Ramos (cell line): ENCODE measurements around the gene SLC25A27.

ENCODE experiments used
- in situ Hi-C: fragments of 300-500 bp; cut with MboI; formaldehyde crosslinking; loops from one replicate; pipeline ENCODE4 v1.14.3; 2022; ENCODE audit warnings: low sequenced_read_pairs; ENCODE audit not compliant: unreplicated experiment

Gene SLC25A27

DNA sequence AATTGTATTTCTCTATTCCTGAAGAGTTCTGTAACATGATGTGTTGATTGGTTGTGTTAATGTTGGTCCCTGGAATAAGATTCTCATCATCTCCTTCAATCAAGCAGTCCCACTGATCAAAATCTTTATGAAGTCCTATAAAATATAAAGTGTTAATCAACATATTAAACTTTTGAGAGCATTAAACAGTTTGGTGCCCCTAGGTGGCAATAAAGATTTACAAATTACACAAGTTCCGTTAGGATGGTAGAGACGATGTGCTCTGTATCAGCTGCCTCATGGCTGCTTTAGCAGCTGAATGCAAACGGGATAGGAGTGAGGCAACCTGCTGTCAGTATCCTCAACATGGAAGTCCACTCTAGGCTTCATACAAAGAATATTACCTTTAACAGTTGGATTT lies 51.8 kb downstream of the SLC25A27 start:
- in situ Hi-C loops, result no loop called here

DNA sequence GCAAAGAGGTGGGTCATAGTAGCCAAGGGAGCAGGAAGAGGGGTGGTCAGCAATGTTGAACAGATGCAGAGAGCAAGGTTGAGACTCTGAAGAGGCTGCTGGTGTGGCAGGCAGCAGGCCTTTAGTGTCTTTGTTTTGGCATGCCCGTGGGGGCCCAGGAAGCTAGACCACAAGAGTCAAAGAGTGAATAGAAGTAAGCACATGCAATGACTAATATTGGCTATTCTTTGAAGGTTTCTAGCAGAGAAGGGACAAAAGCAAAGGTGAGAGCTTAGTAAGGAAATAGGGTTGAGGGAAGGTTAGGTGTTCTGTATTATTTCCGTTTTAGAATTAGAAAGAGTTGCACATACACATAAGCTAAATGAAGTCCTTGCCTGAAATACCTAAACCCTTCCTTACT lies 53.7 kb downstream of the SLC25A27 start:
- in situ Hi-C loops, result no loop called here

DNA sequence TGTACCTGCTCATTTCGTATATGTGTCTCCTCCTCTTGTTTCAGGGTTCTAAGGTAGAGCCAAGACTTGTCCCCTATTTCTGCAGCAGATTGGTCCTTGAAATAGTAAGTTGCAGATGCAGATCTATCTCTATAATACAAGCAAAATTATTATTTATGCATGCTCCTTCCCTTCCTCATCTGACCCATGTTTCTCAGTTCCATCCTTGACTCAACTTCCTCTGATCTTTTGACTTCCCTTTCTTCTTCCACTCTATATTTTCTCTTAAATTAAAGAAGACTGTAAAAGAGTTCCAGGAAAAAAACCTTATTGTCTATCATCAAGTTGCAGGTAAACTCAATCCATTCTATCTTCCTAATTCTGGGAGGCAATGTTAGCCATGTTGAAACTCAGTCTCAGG lies 58.7 kb downstream of the SLC25A27 start:
- in situ Hi-C loops, result no loop called here

DNA sequence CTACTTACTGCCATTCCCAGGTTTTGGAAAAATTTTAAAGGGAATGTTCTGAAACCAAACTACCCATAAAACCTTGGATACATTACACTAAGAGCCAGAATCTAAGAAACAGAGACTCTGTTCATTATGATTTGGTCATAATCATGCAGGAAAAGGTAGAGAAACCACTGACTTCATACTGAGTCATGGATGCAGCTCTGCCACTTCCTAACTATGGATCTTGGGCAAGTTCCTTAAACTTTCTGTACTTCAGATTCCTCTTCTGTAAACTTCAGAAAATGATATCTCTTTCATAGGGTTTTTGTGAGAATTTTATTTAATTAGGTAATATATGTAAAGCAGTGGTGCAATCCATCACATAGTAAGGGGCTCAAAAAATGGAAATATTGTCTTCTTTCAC lies 62.4 kb downstream of the SLC25A27 start:
- in situ Hi-C loops, result no loop called here

DNA sequence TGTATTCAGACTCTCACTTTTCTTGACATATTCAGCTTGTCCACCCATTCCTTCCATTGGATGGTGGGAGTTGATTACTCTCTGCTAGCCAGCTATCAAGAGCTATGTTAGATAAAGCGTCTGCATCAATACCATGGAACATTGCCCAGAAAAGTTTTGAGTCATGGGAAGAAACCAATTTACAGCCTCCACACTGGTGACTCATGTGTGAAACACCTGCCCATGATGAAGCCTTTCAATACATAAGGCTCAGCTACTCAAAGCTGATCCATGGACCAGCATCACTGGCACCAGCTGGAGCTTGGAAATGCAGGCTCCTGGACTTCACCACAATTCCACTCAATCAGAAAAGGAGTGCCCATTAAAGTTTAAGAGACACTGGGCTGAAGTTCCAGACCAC lies 66.3 kb downstream of the SLC25A27 start:
- in situ Hi-C loops, result no loop called here

DNA sequence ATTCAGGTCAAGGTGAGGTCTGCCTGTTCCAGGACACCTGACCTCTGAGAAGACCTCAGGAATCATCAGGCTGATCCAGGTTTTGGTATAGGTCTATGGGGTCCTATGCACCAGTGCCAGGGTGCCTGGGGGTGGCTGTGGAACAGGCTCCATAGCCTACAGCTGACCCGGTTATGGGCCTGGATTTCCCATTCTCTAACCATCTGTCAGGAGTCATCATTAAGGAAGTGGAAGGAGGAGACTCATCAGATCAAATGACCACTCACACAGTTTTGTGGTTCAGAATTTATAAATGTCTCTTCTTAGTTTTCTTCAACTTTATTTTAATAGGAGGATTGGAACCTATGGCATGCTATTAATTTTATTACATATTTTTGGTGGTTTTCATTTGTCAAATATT lies 67.6 kb downstream of the SLC25A27 start:
- in situ Hi-C loops, result no loop called here
